Smooth muscle cell (in vitro differentiated cells): ENCODE results near the gene FLNB. TPM values are rescaled to one million over a fixed set of nuclear protein-coding genes. Genes with fewer than 3 reads are reported as not detected.

Experiments
- DNase-seq: peaks from one replicate; lab custom pipeline; 2025; ENCODE audit not compliant: unreplicated experiment; lab: John Stamatoyannopoulos, UW
- H2AFZ ChIP-seq: fragments of 200-600 bp; sonication (generic); 2 replicates; pipeline ENCODE4 v1.6.0; 2016; ENCODE audit warnings: antibody characterized with exemption, low read depth, mild to moderate bottlenecking
- H3F3A ChIP-seq: fragments of 200-600 bp; sonication (generic); 2 replicates; pipeline ENCODE4 v1.6.0; 2017; ENCODE audit warnings: antibody characterized with exemption, low read depth
- H3K27ac ChIP-seq: fragments of 200-600 bp; sonication (generic); 2 replicates; pipeline ENCODE4 v1.5.1; 2016; ENCODE audit warnings: low read depth, mild to moderate bottlenecking
- H3K27me3 ChIP-seq: fragments of 200-600 bp; sonication (generic); 2 replicates; pipeline ENCODE4 v1.6.1; 2016; ENCODE audit warnings: low read depth, mild to moderate bottlenecking
- H3K36me3 ChIP-seq: fragments of 200-600 bp; sonication (generic); 2 replicates; pipeline ENCODE4 v1.5.1; 2016; ENCODE audit warnings: low read depth
- H3K4me1 ChIP-seq: fragments of 200-600 bp; sonication (generic); 2 replicates; pipeline ENCODE4 v1.5.1; 2016; ENCODE audit warnings: low read depth
- H3K4me2 ChIP-seq: fragments of 200-600 bp; sonication (generic); 2 replicates; pipeline ENCODE4 v1.6.0; 2016; ENCODE audit warnings: mild to moderate bottlenecking
- H3K4me3 ChIP-seq: fragments of 200-600 bp; sonication (generic); 2 replicates; pipeline ENCODE4 v1.5.1; 2016; ENCODE audit warnings: mild to moderate bottlenecking
- H3K79me2 ChIP-seq: fragments of 200-600 bp; sonication (generic); 2 replicates; pipeline ENCODE4 v1.6.0; 2016; ENCODE audit warnings: low read depth, mild to moderate bottlenecking
- H3K9ac ChIP-seq: fragments of 200-600 bp; sonication (generic); 2 replicates; pipeline ENCODE4 v1.6.0; 2016; ENCODE audit warnings: low read depth
- H3K9me3 ChIP-seq: fragments of 200-600 bp; sonication (generic); replicated peaks from 2 replicates; pipeline ENCODE4 v1.5.1; 2016; ENCODE audit warnings: low read depth
- H4K20me1 ChIP-seq: fragments of 200-600 bp; sonication (generic); 2 replicates; pipeline ENCODE4 v1.6.0; 2016; ENCODE audit warnings: low read depth
- CTCF ChIP-seq: fragments of 200-600 bp; sonication (generic); IDR thresholded peaks from 2 replicates; pipeline ENCODE4 v1.5.1; 2017; ENCODE audit warnings: borderline replicate concordance, mild to moderate bottlenecking, antibody characterized with exemption; ENCODE audit not compliant: insufficient read depth, poor library complexity, severe bottlenecking
- WGBS: methylation state at CpG from one replicate; pipeline ENCODE4 v1.1.7; 2016; ENCODE audit warnings: low lambda C conversion rate; 5-methylcytosine and 5-hydroxymethylcytosine counted together
- polyA plus RNA-seq: library from polyadenylated mRNA; unstranded; fragments of >200 nt; fragmentation: Nextera tagmentation; extraction: Ambion mirVana; gene quantifications from 2 replicates; pipeline ENCODE4 v1.2.1, GENCODE V29; 2016
- total RNA-seq: library from RNA; depleted of rRNA; stranded (reverse); fragments of >200 nt; gene quantifications from 2 replicates; pipeline ENCODE4 v1.2.3, GENCODE V29; 2014

Gene FLNB
- total and polyA plus RNA-seq, 2 experiments from 2014 or later: 52.7 to 145 TPM

GRCh38 chr3:58180099-58180880 is 172.1 kb downstream of the FLNB start:
- no peaks in the 10 kb centered on the region for H3K79me2 ChIP-seq
- H3K36me3 ChIP-seq: no peaks in the 10 kb centered on the region
- no peak overlapping the region for H3K9ac ChIP-seq
- WGBS: 92% methylated on average over 12 of the region's 12 CpGs
- no peaks in the 10 kb centered on the region for H3F3A ChIP-seq
- H3K27me3 ChIP-seq: no peaks in the 10 kb centered on the region
- no peak overlapping the region for H2AFZ ChIP-seq
- DNase-seq: no peak
- no peak overlapping the region for H3K4me3 ChIP-seq
- H4K20me1 ChIP-seq: no peaks in the 10 kb centered on the region
- no peak for TF ChIP-seq CTCF
- no peaks in the 10 kb centered on the region for H3K9me3 ChIP-seq
- no peak overlapping the region for H3K4me2 ChIP-seq
- peaks cover 4% of the 10 kb centered on the region for H3K4me1 ChIP-seq
- H3K27ac ChIP-seq: no peak overlapping the region

- no peaks in the 10 kb centered on the region for H3K79me2 ChIP-seq
- H3K9me3 ChIP-seq: no peaks in the 10 kb centered on the region
- H3K4me2 ChIP-seq: no peak overlapping the region
- no peaks in the 10 kb centered on the region for H3F3A ChIP-seq
- H3K4me1 ChIP-seq: peaks cover 4% of the 10 kb centered on the region
- no peak overlapping the region for H3K9ac ChIP-seq
- H3K27me3 ChIP-seq: no peaks in the 10 kb centered on the region
- TF ChIP-seq CTCF: no peak
- WGBS: 83% methylated on average over 1 of the region's 1 CpG
- H2AFZ ChIP-seq: no peak overlapping the region
- DNase-seq: no peak
- H3K36me3 ChIP-seq: no peaks in the 10 kb centered on the region
- H3K27ac ChIP-seq: no peak overlapping the region
- H3K4me3 ChIP-seq: no peak overlapping the region
- H4K20me1 ChIP-seq: no peaks in the 10 kb centered on the region
Observed at GRCh38 chr3:58180940-58181587, 172.8 kb downstream of the FLNB start.

- WGBS: 100% methylated on average over 1 of the region's 1 CpG
- peaks cover under 1% of the 10 kb centered on the region for H3K4me1 ChIP-seq
- no peak for TF ChIP-seq CTCF
Observed at GRCh38 chr3:58183221-58183620, 175.0 kb downstream of the FLNB start.

More at GRCh38 chr3:58183221-58183620, 175.0 kb downstream of the FLNB start:
- H3F3A ChIP-seq: no peaks in the 10 kb centered on the region
- no peak overlapping the region for H3K4me3 ChIP-seq
- H3K4me2 ChIP-seq: no peak overlapping the region
- H3K79me2 ChIP-seq: no peaks in the 10 kb centered on the region
- no peak for DNase-seq
- H4K20me1 ChIP-seq: no peaks in the 10 kb centered on the region
- H3K27me3 ChIP-seq: no peaks in the 10 kb centered on the region
- no peaks in the 10 kb centered on the region for H3K36me3 ChIP-seq
- H3K27ac ChIP-seq: no peak overlapping the region
- H3K9me3 ChIP-seq: no peaks in the 10 kb centered on the region
- H3K9ac ChIP-seq: no peak overlapping the region
- no peak overlapping the region for H2AFZ ChIP-seq
